Urinary bladder (tissue), 4 donors: Measurements from ENCODE around the gene TARDBP. TPM values are rescaled to one million over a fixed set of nuclear protein-coding genes. Genes with fewer than 3 reads are reported as not detected.
"Not testable (repeated sequence)": the region's sequence is repeated elsewhere in the genome, so short reads cannot be mapped to it uniquely, and the experiment has no call there.

Experiments
- DNase-seq: peaks from one replicate; pipeline ENCODE4 v3.0.0-alpha.2; 2015; ENCODE audit errors: extremely low spot score
- H3K27ac ChIP-seq: one replicate; pipeline ENCODE4 v1.5.1; 2013; ENCODE audit warnings: low read depth, mild to moderate bottlenecking, moderate library complexity
- H3K36me3 ChIP-seq: one replicate; pipeline ENCODE4 v1.6.1; 2013; ENCODE audit warnings: mild to moderate bottlenecking, moderate library complexity; ENCODE audit not compliant: insufficient read depth
- H3K4me1 ChIP-seq: one replicate; pipeline ENCODE4 v1.6.1; 2013; ENCODE audit warnings: mild to moderate bottlenecking, moderate library complexity; ENCODE audit not compliant: insufficient read depth
- H3K4me3 ChIP-seq: one replicate; pipeline ENCODE4 v1.5.1; 2013; ENCODE audit warnings: low read depth, low read length
- WGBS: extraction: QIAGEN DNeasy Blood & Tissue Kit; methylation state at CpG from one replicate; pipeline ENCODE4 v1.1.7; 2013; 5-methylcytosine and 5-hydroxymethylcytosine counted together
- polyA plus RNA-seq: library from polyadenylated mRNA; stranded (reverse); fragments of 200-250 nt; gene quantifications from one replicate; pipeline ENCODE4 v1.2.3, GENCODE V29; 2013
- total RNA-seq: library from RNA; depleted of rRNA; stranded (reverse); fragments of >200 nt; gene quantifications from one replicate; pipeline ENCODE4 v1.2.3, GENCODE V29; 2014
- donor health status: healthy with polysubstance abuse.
- donor health status: healthy.

The TARDBP gene
- total and polyA plus RNA-seq, 2 donors: 108 to 144 TPM

GRCh38 chr1:11041048-11041447 lies 28.6 kb downstream of the TARDBP start:
- Histone ChIP-seq H3K4me1 (no peaks in the 10 kb centered on the region), H3K36me3 (no peaks in the 10 kb centered on the region), H3K27ac (no peak overlapping the region), H3K4me3 (no peak overlapping the region)
- DNase-seq: no peak

DNA sequence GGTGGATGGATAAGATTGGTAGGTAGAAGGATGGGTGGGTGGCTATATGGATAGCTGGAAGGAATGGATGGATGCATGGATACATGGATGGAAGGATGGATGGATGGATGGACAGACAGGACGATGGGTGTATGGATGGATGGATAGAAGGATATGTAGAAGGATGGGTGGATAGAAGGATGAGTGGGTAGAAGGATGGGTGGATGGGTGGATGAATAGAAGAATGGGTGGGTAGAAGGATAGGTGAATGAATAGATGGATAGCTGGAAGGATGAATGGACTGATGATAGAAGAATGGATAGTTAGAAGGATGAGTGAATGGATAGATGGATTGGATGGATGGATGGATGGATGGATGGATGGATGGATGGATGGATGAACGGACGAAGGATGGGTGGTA lies 29.6 kb downstream of the TARDBP start:
- no peaks in the 10 kb centered on the region for H3K4me1 ChIP-seq
- WGBS: 86% methylated on average over 3 of the region's 3 CpGs
- no peak for DNase-seq
- H3K36me3 ChIP-seq: no peaks in the 10 kb centered on the region
- H3K4me3 ChIP-seq: no peak overlapping the region
- no peak overlapping the region for H3K27ac ChIP-seq

GRCh38 chr1:11042995-11043874 lies 30.8 kb downstream of the TARDBP start:
- no peak for DNase-seq
- H3K36me3 ChIP-seq: no peaks in the 10 kb centered on the region
- 70% methylated on average over 19 of the region's 19 CpGs for WGBS

DNA sequence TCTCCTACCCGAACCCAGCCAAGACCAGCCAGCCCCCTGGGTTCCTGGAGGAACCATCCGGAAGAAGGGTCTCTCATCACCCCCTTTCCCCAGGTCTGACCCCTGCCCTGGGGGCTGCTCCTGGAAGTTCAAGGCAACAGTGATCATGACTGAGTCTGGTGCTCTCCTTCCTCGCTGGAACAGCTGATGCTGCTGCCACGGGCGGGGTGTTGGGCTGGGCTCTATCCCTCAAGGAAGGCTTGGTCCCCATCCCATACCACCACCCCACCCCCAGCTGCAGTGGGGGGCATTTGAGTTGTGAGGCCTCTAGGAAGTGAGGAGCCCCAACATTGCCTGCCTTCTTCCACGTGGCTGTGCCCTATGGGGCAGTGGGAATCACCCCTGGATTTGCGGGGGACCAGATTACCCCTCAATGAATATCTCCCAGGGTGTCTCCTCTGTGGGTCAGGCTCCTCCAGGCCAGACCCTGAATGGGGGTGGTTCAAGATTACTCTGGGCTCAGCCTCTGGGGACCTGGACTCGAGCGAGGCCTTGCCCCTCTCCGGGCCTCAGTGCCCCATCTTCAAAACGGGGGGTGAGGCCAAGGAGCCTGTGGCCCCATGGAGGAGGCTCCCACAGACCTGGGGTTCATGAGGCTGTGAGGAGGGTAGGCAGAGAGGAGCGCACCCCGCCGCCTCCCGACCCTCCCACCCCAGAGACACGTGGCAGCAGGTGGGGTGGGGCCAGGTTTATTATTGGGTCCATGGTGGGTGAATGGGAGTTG lies 31.8 kb downstream of the TARDBP start:
- Histone ChIP-seq H3K4me1 (no peaks in the 10 kb centered on the region), H3K27ac (no peak overlapping the region), H3K4me3 (no peak overlapping the region), H3K36me3 (no peaks in the 10 kb centered on the region)
- WGBS: 80% methylated on average over 16 of the region's 16 CpGs
- no peak for DNase-seq

More at GRCh38 chr1:11042995-11043874, 30.8 kb downstream of the TARDBP start:
- Histone ChIP-seq H3K4me1 (no peaks in the 10 kb centered on the region), H3K27ac (no peak overlapping the region), H3K4me3 (no peak overlapping the region)

GRCh38 chr1:11044849-11045427 lies 32.5 kb downstream of the TARDBP start:
- no peaks in the 10 kb centered on the region for H3K4me1 ChIP-seq
- no peak overlapping the region for H3K4me3 ChIP-seq
- no peak for DNase-seq
- 82% methylated on average over 16 of the region's 16 CpGs for WGBS
- H3K36me3 ChIP-seq: no peaks in the 10 kb centered on the region
- no peak overlapping the region for H3K27ac ChIP-seq

DNA sequence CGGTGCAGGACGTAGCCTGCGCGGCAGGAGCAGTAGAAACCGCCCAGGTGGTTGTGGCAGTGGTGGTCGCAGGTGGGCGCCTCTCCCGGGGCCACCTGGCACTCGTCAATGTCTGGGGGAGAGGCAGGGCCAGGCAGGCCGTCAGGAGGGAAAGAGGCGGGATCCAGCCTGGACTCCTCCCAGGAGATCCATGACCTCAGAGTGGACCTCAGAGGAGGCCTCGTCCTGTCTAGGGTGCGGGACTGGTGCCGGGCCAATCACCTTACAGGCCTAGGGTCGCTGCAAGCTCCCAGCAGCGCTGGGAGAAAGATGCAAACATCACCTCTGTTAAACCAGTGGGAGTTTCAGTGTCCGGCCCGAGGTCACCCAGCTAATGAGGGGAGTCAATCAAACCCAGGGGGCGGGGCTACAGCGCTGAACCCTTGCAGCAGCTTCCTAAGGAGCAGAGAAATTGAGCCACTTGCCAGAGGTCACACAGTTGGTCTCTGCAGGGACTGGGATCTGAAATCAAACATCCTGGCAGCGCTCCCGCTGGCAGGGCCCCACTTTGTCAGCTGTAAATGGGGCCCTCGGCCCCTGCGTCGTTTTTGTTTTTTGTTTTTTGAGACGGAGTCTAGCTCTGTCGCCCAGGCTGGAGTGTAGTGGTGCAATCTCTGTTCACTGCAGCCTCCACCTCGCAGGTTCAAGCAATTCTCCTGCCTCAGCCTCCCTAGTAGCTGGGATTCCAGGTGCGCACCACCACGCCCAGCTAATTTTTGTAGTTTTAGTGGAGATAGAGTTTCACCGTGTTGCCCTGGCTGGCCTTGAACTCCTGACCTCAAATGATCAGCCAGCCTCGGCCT lies 33.2 kb downstream of the TARDBP start:
- WGBS: 49% methylated on average over 32 of the region's 32 CpGs
- no peak for DNase-seq
- H3K4me1 ChIP-seq: no peaks in the 10 kb centered on the region

DNA sequence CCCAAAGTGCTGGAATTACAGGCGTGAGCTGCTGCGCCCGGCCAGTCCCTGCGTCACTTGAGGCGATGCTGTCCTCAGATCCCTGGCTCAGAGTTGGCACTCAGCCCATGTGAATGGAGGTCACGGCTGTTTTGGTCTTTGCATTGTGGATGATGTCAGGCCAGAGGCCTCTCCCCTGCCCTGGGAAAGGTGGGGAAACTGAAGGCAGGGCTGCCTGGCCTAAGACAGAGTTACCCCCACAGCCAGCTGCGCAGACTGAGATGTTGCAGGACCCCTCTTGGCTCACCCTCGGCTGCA lies 33.8 kb downstream of the TARDBP start:
- Histone ChIP-seq H3K27ac (no peak overlapping the region), H3K4me1 (no peaks in the 10 kb centered on the region), H3K36me3 (no peaks in the 10 kb centered on the region), H3K4me3 (no peak overlapping the region)
- 85% methylated on average over 8 of the region's 8 CpGs for WGBS
- no peak for DNase-seq

More for the DNA sequence above, 33.2 kb downstream of the TARDBP start:
- Histone ChIP-seq H3K36me3 (no peaks in the 10 kb centered on the region), H3K4me3 (no peak overlapping the region), H3K27ac (no peak overlapping the region)

GRCh38 chr1:11046625-11047365 lies 34.3 kb downstream of the TARDBP start, which contains the start of gene MASP2:
TSS of gene MASP2 (minus strand) at chr1:11047239. CDS start at chr1:11047207, 32 bp downstream.
- Histone ChIP-seq H3K4me3 (no peak within 1 kb of the TSS), H3K4me1 (no peaks in the 10 kb centered on the region), H3K27ac (no peak within 1 kb of the TSS), H3K36me3 (no peaks in the 10 kb centered on the region)
- DNase-seq: no peak
- WGBS: 93% methylated on average over 28 of the region's 28 CpGs

GRCh38 chr1:11051121-11051520 lies 38.7 kb downstream of the TARDBP start:
- H3K4me1 ChIP-seq, H3K36me3 ChIP-seq, H3K27ac ChIP-seq, H3K4me3 ChIP-seq, DNase-seq: not testable (repeated sequence)
- 78% methylated on average over 10 of the region's 10 CpGs for WGBS

GRCh38 chr1:11051781-11052511 lies 39.5 kb downstream of the TARDBP start:
- no peak overlapping the region for H3K27ac ChIP-seq
- 46% methylated on average over 19 of the region's 19 CpGs for WGBS

GRCh38 chr1:11052839-11053757 lies 40.6 kb downstream of the TARDBP start:
- H3K36me3 ChIP-seq: peaks cover 2% of the 10 kb centered on the region
- DNase-seq: no peak
- H3K4me3 ChIP-seq: no peak overlapping the region
- 25% methylated on average over 29 of the region's 29 CpGs for WGBS
- H3K27ac ChIP-seq: no peak overlapping the region
- H3K4me1 ChIP-seq: no peaks in the 10 kb centered on the region

More at GRCh38 chr1:11051781-11052511, 39.5 kb downstream of the TARDBP start:
- no peak for DNase-seq
- peaks cover 2% of the 10 kb centered on the region for H3K36me3 ChIP-seq
- no peaks in the 10 kb centered on the region for H3K4me1 ChIP-seq
- no peak overlapping the region for H3K4me3 ChIP-seq
